Smooth muscle cell (in vitro differentiated cells): ENCODE results near the gene ZFP92. TPM values are rescaled to one million over a fixed set of nuclear protein-coding genes. Genes with fewer than 3 reads are reported as not detected.

Source experiments
- DNase-seq: peaks from one replicate; lab custom pipeline; 2025; ENCODE audit not compliant: unreplicated experiment; lab: John Stamatoyannopoulos, UW
- H2AFZ ChIP-seq: fragments of 200-600 bp; sonication (generic); 2 replicates; pipeline ENCODE4 v1.6.0; 2016; ENCODE audit warnings: antibody characterized with exemption, low read depth, mild to moderate bottlenecking
- H3F3A ChIP-seq: fragments of 200-600 bp; sonication (generic); 2 replicates; pipeline ENCODE4 v1.6.0; 2017; ENCODE audit warnings: antibody characterized with exemption, low read depth
- H3K27ac ChIP-seq: fragments of 200-600 bp; sonication (generic); 2 replicates; pipeline ENCODE4 v1.5.1; 2016; ENCODE audit warnings: low read depth, mild to moderate bottlenecking
- H3K27me3 ChIP-seq: fragments of 200-600 bp; sonication (generic); 2 replicates; pipeline ENCODE4 v1.6.1; 2016; ENCODE audit warnings: low read depth, mild to moderate bottlenecking
- H3K36me3 ChIP-seq: fragments of 200-600 bp; sonication (generic); 2 replicates; pipeline ENCODE4 v1.5.1; 2016; ENCODE audit warnings: low read depth
- H3K4me1 ChIP-seq: fragments of 200-600 bp; sonication (generic); 2 replicates; pipeline ENCODE4 v1.5.1; 2016; ENCODE audit warnings: low read depth
- H3K4me2 ChIP-seq: fragments of 200-600 bp; sonication (generic); 2 replicates; pipeline ENCODE4 v1.6.0; 2016; ENCODE audit warnings: mild to moderate bottlenecking
- H3K4me3 ChIP-seq: fragments of 200-600 bp; sonication (generic); 2 replicates; pipeline ENCODE4 v1.5.1; 2016; ENCODE audit warnings: mild to moderate bottlenecking
- H3K79me2 ChIP-seq: fragments of 200-600 bp; sonication (generic); 2 replicates; pipeline ENCODE4 v1.6.0; 2016; ENCODE audit warnings: low read depth, mild to moderate bottlenecking
- H3K9ac ChIP-seq: fragments of 200-600 bp; sonication (generic); 2 replicates; pipeline ENCODE4 v1.6.0; 2016; ENCODE audit warnings: low read depth
- H3K9me3 ChIP-seq: fragments of 200-600 bp; sonication (generic); replicated peaks from 2 replicates; pipeline ENCODE4 v1.5.1; 2016; ENCODE audit warnings: low read depth
- H4K20me1 ChIP-seq: fragments of 200-600 bp; sonication (generic); 2 replicates; pipeline ENCODE4 v1.6.0; 2016; ENCODE audit warnings: low read depth
- WGBS: methylation state at CpG from one replicate; pipeline ENCODE4 v1.1.7; 2016; ENCODE audit warnings: low lambda C conversion rate; 5-methylcytosine and 5-hydroxymethylcytosine counted together
- polyA plus RNA-seq: library from polyadenylated mRNA; unstranded; fragments of >200 nt; fragmentation: Nextera tagmentation; extraction: Ambion mirVana; gene quantifications from 2 replicates; pipeline ENCODE4 v1.2.1, GENCODE V29; 2016
- total RNA-seq: library from RNA; depleted of rRNA; stranded (reverse); fragments of >200 nt; gene quantifications from 2 replicates; pipeline ENCODE4 v1.2.3, GENCODE V29; 2014
- TF ChIP-seq, protein P1 (sequence below): fragments of 200-600 bp; sonication (generic); IDR thresholded peaks from 2 replicates; pipeline ENCODE4 v1.5.1; 2017; ENCODE audit warnings: borderline replicate concordance, mild to moderate bottlenecking, antibody characterized with exemption; ENCODE audit not compliant: insufficient read depth, poor library complexity, severe bottlenecking

Gene ZFP92
- total and polyA plus RNA-seq, 2 experiments from 2014 or later, result 0.73 to 1.3 TPM

DNA sequence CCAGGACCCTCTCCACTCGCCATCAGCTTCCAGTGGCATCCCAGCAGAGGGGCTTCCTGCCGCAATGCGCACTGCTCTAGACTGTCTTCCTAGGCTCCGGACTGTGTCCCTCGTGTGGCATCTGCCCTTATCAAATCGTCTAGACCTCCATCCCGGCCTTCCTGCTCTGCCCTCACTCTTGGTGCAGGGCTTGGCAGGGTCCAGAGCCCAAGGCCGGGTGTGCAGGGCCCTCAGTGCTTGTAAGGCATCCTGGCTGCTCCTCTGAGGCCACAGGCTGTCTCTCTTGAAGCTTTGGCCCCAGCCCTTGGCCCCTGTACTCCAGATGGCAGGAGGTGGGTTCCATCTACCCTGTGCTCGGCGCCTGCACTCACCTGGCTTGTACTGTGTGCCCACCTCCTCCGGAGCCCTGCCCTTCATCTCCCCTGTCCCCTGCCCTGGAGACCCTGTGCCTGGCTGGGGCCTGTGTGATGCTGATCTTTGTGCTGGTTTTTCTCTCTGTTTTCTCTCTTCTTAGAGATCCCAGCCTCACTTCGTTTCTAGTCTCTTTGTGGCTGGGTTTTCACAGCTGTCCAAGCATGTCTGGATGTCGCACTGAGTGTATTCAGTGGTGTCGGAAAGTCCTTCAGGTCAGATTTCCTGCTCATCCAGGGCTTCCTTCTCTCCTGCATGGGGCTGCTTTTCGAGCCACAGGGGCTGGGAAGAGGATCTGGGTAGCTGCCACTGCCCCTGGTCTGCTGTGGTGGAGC, 38.3 kb downstream of the ZFP92 start:
- Histone ChIP-seq H3K27ac (no peak overlapping the region), H3K9ac (no peak overlapping the region), H4K20me1 (no peaks in the 10 kb centered on the region), H2AFZ (no peak overlapping the region), H3K27me3 (no peaks in the 10 kb centered on the region), H3K9me3 (no peaks in the 10 kb centered on the region), H3K36me3 (no peaks in the 10 kb centered on the region), H3K4me3 (no peak overlapping the region), H3K4me1 (no peaks in the 10 kb centered on the region), H3K4me2 (no peak overlapping the region), H3K79me2 (no peaks in the 10 kb centered on the region), H3F3A (no peaks in the 10 kb centered on the region)
- TF ChIP-seq, protein P1, sequence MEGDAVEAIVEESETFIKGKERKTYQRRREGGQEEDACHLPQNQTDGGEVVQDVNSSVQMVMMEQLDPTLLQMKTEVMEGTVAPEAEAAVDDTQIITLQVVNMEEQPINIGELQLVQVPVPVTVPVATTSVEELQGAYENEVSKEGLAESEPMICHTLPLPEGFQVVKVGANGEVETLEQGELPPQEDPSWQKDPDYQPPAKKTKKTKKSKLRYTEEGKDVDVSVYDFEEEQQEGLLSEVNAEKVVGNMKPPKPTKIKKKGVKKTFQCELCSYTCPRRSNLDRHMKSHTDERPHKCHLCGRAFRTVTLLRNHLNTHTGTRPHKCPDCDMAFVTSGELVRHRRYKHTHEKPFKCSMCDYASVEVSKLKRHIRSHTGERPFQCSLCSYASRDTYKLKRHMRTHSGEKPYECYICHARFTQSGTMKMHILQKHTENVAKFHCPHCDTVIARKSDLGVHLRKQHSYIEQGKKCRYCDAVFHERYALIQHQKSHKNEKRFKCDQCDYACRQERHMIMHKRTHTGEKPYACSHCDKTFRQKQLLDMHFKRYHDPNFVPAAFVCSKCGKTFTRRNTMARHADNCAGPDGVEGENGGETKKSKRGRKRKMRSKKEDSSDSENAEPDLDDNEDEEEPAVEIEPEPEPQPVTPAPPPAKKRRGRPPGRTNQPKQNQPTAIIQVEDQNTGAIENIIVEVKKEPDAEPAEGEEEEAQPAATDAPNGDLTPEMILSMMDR, result no peak
- DNase-seq, result no peak
- 78% methylated on average over 15 of the region's 15 CpGs for WGBS

DNA sequence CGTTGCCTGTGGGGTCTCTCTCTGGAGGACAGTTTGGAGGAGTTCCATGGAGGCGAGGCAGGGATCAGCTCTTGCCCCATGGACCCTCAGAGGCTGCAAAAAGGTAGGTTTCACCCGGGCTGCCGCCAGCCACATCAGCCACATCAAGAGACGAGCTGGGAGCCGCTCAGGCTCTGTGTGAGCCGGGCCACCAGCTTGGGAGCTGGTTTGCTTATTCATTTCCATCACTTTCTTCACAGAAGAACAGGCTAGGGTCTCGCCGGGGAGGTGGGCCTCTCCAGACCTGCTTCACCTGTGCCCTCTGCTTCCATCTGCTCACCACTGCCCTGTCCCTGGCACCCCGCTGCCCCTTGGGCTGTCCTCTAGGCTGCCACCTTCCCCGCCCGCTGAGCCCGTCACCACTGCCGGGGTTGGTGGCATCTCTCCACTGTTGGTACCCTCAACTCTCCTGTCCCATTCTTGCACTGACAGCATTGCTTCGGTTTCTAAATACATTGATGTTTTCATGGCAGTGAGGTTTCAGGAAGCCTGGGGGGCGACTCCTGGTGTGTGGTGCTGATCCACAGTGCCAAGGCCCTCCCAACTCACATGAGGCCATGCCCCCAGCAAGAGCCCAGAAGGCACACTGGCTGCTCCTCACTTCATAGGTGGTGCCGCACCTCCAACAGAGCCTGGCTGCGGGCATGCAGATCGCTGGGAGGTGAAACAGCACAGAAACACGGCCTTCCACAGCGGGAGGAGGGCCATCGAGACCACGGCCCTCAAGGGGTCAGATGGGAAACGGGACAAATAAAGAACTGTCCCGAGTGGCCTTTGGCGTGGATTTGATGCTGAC, 39.1 kb downstream of the ZFP92 start:
- no peaks in the 10 kb centered on the region for H3K79me2 ChIP-seq
- H3K4me2 ChIP-seq, result no peak overlapping the region
- no peak overlapping the region for H2AFZ ChIP-seq
- no peaks in the 10 kb centered on the region for H3K9me3 ChIP-seq
- no peak overlapping the region for H3K9ac ChIP-seq
- no peaks in the 10 kb centered on the region for H3K4me1 ChIP-seq
- H4K20me1 ChIP-seq, result no peaks in the 10 kb centered on the region
- H3K27ac ChIP-seq, result no peak overlapping the region
- H3K4me3 ChIP-seq, result no peak overlapping the region
- no peak for DNase-seq
- TF ChIP-seq, protein P1, result no peak
- no peaks in the 10 kb centered on the region for H3K36me3 ChIP-seq
- H3F3A ChIP-seq, result no peaks in the 10 kb centered on the region
- no peaks in the 10 kb centered on the region for H3K27me3 ChIP-seq
- 92% methylated on average over 26 of the region's 26 CpGs for WGBS

DNA sequence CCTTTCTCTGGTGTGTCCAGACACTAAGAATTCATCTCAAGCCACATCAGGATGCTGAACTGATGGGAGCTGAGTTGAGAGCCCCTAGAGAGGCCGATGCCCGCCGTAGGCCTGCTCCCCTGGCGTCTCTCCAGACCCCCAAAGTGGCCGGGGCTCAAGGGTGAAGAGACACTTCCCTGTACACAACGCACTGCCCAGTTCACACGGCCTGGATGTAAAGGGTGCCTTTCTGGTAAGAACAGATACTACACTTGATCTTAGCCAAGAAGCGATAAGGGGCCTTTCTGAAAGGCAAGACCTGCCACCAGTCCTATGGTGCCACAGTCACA, 39.6 kb downstream of the ZFP92 start:
- H3K4me3 ChIP-seq, result no peak overlapping the region
- no peak overlapping the region for H3K9ac ChIP-seq
- H3K79me2 ChIP-seq, result no peaks in the 10 kb centered on the region
- H3K27me3 ChIP-seq, result no peaks in the 10 kb centered on the region
- H4K20me1 ChIP-seq, result no peaks in the 10 kb centered on the region
- DNase-seq, result no peak
- H3K27ac ChIP-seq, result no peak overlapping the region
- H3K36me3 ChIP-seq, result no peaks in the 10 kb centered on the region
- H3K4me2 ChIP-seq, result no peak overlapping the region
- WGBS, result 92% methylated on average over 8 of the region's 8 CpGs
- no peaks in the 10 kb centered on the region for H3F3A ChIP-seq
- H3K4me1 ChIP-seq, result no peaks in the 10 kb centered on the region
- TF ChIP-seq, protein P1, result no peak
- no peaks in the 10 kb centered on the region for H3K9me3 ChIP-seq
- no peak overlapping the region for H2AFZ ChIP-seq
